ENCODE measurements around the gene CLEC1A. TPM values are rescaled to one million over a fixed set of nuclear protein-coding genes. Genes with fewer than 3 reads are reported as not detected.

CLEC1A gene
- total RNA-seq, 1 experiment from 2014 or later: not detected

DNA sequence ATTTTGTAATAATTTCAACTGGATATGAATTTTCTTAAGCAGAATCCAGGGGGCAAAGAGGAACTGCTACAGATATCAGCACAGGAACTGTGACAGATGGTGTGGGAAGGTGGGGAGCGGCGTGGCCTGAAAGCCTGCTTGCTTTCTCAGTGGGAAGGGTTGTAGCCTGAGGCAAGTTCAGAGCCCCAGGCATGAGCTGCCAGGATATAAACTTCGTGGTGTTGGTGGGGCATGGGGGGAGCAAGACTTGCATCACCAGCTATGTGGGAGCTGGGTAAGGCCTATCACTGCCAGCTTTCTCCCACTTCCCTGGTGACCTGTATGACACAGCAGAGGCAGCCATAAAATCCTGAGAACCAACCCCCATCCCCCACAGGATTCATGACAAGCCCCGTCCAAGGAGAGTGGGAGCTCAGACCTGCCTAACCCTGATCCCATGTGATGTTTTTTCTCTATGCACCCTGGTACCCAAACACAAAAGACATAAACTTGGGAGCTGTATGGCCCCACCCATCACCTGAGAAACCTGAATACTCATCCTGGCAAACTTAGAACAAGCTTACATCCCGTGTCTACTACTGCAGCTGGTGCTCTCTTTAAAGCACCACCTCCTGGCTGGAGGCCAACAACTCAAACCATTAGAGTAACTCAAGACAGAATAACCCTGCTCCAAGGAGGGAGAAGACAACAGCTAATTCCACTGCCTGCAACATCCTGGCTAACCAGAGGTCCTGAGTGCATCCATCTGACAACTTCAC is 16.5 kb downstream of the CLEC1A start:
- ChIA-PET POLR2A (no interaction called here), RAD21 (ENCODE audit: low non-redundant PET in 1 of 2, low total read pairs in 2 of 2, uncharacterized antibody in 2 of 2, unreplicated experiment in 2 of 2) (no interaction called here), CTCF (no interaction called here)
- Histone ChIP-seq H3K9me3 (ENCODE audit: control insufficient read depth in 1 of 2, insufficient read depth in 1 of 2, low read depth in 1 of 2, low read length in 2 of 2) (no peaks in the 10 kb centered on the region), H3K27me3 (ENCODE audit: insufficient read depth, low read length) (peaks cover 22% of the 10 kb centered on the region), H3K9ac (ENCODE audit: low read length) (no peak overlapping the region), H3K4me1 (ENCODE audit: control insufficient read depth in 1 of 2, insufficient read depth in 2 of 2, low read length in 2 of 2) (no peaks in the 10 kb centered on the region), H3K4me2 (ENCODE audit: low read length) (no peak overlapping the region), H3K9me2 (ENCODE audit: insufficient read depth) (no peaks in the 10 kb centered on the region), H2AFZ (ENCODE audit: low read depth, low read length, poor library complexity, severe bottlenecking) (no peak overlapping the region), H3K36me3 (ENCODE audit: control insufficient read depth in 1 of 2, insufficient read depth in 2 of 2, low read length in 2 of 2) (no peaks in the 10 kb centered on the region), H4K20me1 (ENCODE audit: insufficient read depth) (no peaks in the 10 kb centered on the region), H3K79me2 (ENCODE audit: insufficient read depth, low read length) (no peaks in the 10 kb centered on the region), H3K4me3 (replicated peaks in 1 of 2; ENCODE audit: low read depth in 1 of 2, low read length in 2 of 2) (no peak overlapping the region), H3K27ac (ENCODE audit: low read depth, low read length) (no peak overlapping the region)
- intact Hi-C loops (cut with micrococcal nuclease): no loop called here
- DNase-seq (ENCODE audit: low read depth, low spot score): no peak
- no peak for ATAC-seq
- TF ChIP-seq FOSL1 (IDR thresholded peaks at IDR 0.05; ENCODE audit: low read depth) (no peak), YY1 (IDR thresholded peaks at IDR 0.05; ENCODE audit: extremely low read depth, insufficient replicate concordance, low read depth, low read length) (no peak), RAD21 (IDR thresholded peaks at IDR 0.05; ENCODE audit: low read depth) (no peak), EZH2phosphoT487 (IDR thresholded peaks at IDR 0.05; ENCODE audit: borderline replicate concordance) (no peak), JUND (IDR thresholded peaks at IDR 0.05) (no peak), CBX3 (IDR thresholded peaks at IDR 0.05; ENCODE audit: low read depth) (no peak), ZFX (IDR thresholded peaks at IDR 0.05) (no peak), POLR2AphosphoS5 (IDR thresholded peaks at IDR 0.05; ENCODE audit: low read depth, low read length) (no peak), ELF1 (IDR thresholded peaks at IDR 0.05; ENCODE audit: borderline replicate concordance, low read depth) (no peak), SRF (IDR thresholded peaks at IDR 0.05; ENCODE audit: low read depth) (no peak), EZH2 (IDR thresholded peaks at IDR 0.05) (no peak), SP1 (IDR thresholded peaks at IDR 0.05; ENCODE audit: low read depth) (no peak)
- TF ChIP-seq, protein P1, sequence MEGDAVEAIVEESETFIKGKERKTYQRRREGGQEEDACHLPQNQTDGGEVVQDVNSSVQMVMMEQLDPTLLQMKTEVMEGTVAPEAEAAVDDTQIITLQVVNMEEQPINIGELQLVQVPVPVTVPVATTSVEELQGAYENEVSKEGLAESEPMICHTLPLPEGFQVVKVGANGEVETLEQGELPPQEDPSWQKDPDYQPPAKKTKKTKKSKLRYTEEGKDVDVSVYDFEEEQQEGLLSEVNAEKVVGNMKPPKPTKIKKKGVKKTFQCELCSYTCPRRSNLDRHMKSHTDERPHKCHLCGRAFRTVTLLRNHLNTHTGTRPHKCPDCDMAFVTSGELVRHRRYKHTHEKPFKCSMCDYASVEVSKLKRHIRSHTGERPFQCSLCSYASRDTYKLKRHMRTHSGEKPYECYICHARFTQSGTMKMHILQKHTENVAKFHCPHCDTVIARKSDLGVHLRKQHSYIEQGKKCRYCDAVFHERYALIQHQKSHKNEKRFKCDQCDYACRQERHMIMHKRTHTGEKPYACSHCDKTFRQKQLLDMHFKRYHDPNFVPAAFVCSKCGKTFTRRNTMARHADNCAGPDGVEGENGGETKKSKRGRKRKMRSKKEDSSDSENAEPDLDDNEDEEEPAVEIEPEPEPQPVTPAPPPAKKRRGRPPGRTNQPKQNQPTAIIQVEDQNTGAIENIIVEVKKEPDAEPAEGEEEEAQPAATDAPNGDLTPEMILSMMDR (IDR thresholded peaks at IDR 0.05 in 2 of 3, conservative IDR thresholded peaks at IDR 0.05 in 1 of 3; ENCODE audit: borderline replicate concordance in 1 of 3, insufficient read depth in 1 of 3, low read depth in 2 of 3, low read length in 2 of 3): no peak
- TF ChIP-seq, protein P2, sequence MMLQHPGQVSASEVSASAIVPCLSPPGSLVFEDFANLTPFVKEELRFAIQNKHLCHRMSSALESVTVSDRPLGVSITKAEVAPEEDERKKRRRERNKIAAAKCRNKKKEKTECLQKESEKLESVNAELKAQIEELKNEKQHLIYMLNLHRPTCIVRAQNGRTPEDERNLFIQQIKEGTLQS (IDR thresholded peaks at IDR 0.05): no peak
- BruUV-seq (replicated peaks): no TSS peak
